Stomach (tissue), 4 donors: ENCODE data around the gene APCDD1L.

Source experiments
- EP300 ChIP-seq: sonication (generic); formaldehyde crosslinking; IDR thresholded peaks from one replicate; pipeline ENCODE4 v1.6.1; 2017; ENCODE audit warnings: antibody characterized with exemption
- POLR2A ChIP-seq, 4 donors: fragments of 450-650 bp; IDR thresholded peaks; one replicate each; pipeline ENCODE4 v1.6.1; 2016; ENCODE audit warnings: antibody characterized with exemption in 4 of 4, control low read depth in 2 of 4, mild to moderate bottlenecking in 1 of 4, moderate library complexity in 1 of 4
- POLR2AphosphoS5 ChIP-seq, 3 donors: sonication (generic); formaldehyde crosslinking; IDR thresholded peaks; one replicate each; pipeline ENCODE4 v1.6.1; 2016; ENCODE audit warnings: antibody characterized with exemption in 3 of 3
- TF ChIP-seq, protein P1 (sequence below), 7 experiments: fragments of 450-650 bp in 4 of 7; fragments of 200-600 bp in 3 of 7; sonication (generic) in 3 of 7; IDR thresholded peaks; one replicate each; pipeline ENCODE4 v1.5.1; 2016 to 2019; ENCODE audit warnings: antibody characterized with exemption in 7 of 7, control low read depth in 2 of 7, mild to moderate bottlenecking in 1 of 7

DNA sequence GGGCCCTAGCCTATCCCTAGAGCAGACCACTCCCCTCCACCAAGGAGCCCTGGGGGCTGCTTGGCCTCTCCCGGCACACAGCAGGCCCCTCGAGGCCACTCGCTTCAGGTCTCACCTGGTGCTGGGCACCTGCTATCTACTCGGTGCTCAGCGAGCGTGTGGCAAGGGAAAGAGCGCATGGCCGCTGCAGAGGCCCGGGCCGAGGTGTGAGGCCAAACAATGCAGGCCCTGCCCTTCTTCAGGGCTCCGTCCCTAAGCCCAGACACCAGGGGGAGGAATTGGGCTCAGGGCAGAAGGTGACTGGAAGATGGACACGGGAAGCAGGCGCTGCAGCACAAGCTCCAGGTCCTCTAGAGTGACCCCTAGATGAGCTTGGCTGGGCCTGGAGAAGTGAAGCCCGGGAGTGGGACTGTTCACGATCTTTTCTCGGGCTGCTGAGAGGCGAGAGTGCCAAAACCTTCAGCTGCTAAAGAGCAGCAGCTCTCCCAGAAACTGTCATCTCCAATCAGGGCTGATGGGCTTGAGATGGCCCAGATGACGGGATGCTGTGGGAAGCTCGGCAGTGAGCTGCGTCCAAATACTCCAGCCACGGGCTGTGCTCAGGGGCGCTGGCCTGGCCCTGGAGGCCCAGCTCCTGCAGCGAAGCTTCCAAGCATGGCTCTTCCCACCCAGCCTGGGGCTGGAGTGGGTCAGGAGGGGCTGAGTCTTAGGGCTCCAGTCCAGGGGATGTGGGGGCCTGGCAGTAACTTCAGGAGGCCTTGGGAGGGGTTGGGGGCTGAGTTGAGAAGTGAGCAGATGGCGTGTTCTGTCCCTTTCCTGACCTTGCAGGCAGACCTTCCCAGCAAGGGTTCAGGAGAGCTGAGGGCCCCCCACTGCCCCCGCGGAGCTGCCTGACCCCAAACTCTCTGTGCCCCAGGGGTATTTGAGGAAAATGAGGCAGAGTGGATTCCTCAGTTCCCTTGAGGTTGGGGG is 43.7 kb downstream of the APCDD1L start:
- TF ChIP-seq, protein P1, sequence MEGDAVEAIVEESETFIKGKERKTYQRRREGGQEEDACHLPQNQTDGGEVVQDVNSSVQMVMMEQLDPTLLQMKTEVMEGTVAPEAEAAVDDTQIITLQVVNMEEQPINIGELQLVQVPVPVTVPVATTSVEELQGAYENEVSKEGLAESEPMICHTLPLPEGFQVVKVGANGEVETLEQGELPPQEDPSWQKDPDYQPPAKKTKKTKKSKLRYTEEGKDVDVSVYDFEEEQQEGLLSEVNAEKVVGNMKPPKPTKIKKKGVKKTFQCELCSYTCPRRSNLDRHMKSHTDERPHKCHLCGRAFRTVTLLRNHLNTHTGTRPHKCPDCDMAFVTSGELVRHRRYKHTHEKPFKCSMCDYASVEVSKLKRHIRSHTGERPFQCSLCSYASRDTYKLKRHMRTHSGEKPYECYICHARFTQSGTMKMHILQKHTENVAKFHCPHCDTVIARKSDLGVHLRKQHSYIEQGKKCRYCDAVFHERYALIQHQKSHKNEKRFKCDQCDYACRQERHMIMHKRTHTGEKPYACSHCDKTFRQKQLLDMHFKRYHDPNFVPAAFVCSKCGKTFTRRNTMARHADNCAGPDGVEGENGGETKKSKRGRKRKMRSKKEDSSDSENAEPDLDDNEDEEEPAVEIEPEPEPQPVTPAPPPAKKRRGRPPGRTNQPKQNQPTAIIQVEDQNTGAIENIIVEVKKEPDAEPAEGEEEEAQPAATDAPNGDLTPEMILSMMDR (IDR thresholded peaks at IDR 0.05) = no peak
- TF ChIP-seq POLR2A (IDR thresholded peaks at IDR 0.05) = no peak
- TF ChIP-seq POLR2AphosphoS5 (IDR thresholded peaks at IDR 0.05) = no peak
- no peak for TF ChIP-seq EP300
